ENCODE data around the gene CCNE1.
"Not testable (repeated sequence)": the region's sequence is repeated elsewhere in the genome, so short reads cannot be mapped to it uniquely, and the experiment has no call there.

CCNE1 gene

DNA sequence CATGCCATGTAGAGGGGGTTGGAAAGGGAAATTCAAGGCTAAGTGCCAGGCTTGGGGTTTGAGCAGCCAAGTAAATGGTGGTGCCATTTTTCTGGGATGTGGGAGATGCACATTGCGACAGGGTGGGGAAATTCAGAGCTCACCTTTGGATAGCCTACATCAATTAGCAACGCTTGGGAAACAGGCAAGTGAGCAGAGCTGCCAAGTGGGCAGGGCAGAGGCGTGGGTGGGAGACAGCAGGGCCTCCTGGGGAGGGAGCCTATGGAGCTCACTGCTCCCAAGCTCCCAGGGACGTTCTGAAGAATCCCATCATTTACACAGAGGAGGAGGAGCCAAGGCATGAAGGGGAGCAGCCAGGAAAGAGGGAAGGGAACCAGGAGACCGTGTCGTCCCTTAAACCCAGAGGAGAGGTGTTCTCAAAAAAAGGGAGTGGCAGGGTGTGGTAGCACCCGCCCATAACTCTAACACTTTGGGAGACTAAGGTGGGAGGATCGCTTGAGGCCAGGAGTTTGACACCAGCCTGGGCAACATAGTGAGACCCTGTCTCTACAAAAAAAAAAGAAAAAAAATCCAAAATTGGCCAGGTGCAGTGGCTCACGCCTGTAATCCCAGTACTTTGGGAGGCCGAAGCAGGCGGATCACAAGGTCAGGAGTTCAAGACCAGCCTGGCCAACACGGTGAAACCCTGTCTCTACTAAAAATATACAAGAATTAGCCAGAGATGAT is 11.5 kb upstream of the CCNE1 start:
- no peak for ATAC-seq (ENCODE audit: low read depth)
- DNase-seq (ENCODE audit: low spot score in 2 of 2): no peak
- H3K9me3 Mint-ChIP-seq: no peaks in the 10 kb centered on the region
- peaks cover 6% of the 10 kb centered on the region for H3K4me1 Mint-ChIP-seq
- peaks cover 2% of the 10 kb centered on the region for H3K27me3 Mint-ChIP-seq
- H3K4me3 Mint-ChIP-seq: no peak overlapping the region
- H3K27ac Mint-ChIP-seq: no peak overlapping the region
- no peaks in the 10 kb centered on the region for H3K36me3 Mint-ChIP-seq

DNA sequence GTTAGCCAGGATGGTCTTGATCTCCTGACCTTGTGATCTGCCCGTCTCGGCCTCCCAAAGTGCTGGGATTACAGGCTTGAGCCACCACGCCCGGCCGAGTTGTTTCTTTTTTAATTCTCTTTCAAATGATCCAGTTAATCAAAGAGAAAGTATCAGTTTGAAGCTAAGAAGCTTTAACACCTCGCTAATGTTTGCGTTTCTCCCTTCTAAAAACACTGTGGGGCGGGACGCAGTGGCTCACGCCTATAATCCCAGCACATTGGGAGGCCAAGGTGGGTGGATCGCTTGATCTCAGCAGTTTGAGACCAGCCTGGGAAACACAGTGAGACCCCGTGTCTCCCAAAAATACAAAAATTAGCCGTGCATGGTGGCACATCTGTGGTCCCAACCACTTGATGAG is 7.8 kb upstream of the CCNE1 start:
- not testable (repeated sequence) for H3K27me3 Mint-ChIP-seq; H3K27ac Mint-ChIP-seq; DNase-seq (ENCODE audit: low spot score in 2 of 2); ATAC-seq (ENCODE audit: low read depth); H3K4me3 Mint-ChIP-seq; H3K36me3 Mint-ChIP-seq; H3K4me1 Mint-ChIP-seq; H3K9me3 Mint-ChIP-seq

DNA sequence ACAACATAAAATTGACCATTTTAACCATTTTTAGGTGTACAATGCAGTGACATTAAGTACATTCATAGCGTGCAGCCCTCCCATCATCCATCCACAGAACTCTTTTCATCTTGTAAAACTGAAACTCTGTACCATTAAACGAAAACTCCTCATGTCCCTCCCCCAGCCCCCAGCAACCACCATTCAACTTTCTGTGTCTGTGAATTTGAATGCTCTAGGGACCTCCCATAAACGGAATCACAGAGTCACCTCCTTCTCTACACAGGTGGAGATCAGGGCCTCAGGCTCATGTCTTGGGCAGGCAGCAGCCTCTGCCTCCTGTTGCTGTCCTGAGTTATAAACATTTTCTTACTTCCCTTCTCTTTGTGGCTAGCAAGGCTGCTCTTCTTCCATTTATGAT is 7.3 kb upstream of the CCNE1 start:
- Mint-ChIP-seq H3K27ac (no peak overlapping the region), H3K27me3 (no peaks in the 10 kb centered on the region), H3K4me1 (peaks cover 4% of the 10 kb centered on the region), H3K4me3 (no peak overlapping the region), H3K9me3 (no peaks in the 10 kb centered on the region), H3K36me3 (no peaks in the 10 kb centered on the region)
- DNase-seq (ENCODE audit: low spot score in 2 of 2) (no peak), ATAC-seq (ENCODE audit: low read depth) (peak; percentile 37)

DNA sequence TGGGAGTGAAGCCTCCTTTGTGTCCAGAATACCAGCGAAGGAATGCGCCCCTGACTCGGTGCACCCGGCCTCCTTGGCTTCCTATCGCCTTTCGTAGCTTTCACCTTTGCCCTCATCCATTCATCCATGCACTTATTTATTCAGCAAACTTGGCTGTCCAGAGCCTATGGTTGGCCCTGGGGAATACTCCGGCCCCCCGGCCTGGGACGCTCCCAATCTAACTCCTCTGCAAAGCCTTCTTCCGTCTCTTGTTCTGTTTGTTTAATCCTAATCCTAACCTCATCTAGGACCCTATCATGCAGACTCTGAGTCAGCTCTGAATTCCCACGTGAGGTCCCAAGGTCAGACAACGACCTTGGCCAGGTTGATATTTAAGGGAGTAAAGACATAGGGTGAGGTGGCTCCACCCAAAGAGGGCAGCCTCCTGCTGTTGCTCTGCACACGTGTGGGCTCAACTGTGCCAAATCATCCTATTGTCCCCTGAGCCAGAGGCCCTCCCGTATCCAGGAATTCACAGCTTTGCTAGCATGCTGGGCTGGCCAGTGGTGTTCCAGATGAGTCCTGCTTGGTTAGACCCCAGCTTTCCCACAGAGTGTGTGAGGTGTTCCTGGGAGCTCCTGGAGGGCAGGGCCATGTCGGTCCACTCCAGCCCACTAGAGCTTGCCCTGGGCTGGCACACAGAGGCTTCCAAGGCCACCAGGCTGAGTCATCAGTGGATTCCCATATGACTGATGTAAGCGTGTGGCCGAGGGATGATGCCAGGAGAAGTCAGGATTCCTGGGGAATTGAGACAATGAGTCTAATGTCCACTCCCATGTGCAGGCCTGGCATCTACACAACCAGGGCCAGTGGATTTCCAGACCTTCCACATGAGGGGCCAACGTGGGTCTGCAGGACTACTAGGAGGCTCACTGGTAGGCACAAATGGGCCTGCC is 6.5 kb upstream of the CCNE1 start:
- Mint-ChIP-seq H3K4me1 (peaks cover 4% of the 10 kb centered on the region), H3K27ac (no peak overlapping the region), H3K36me3 (no peaks in the 10 kb centered on the region), H3K4me3 (no peak overlapping the region), H3K9me3 (no peaks in the 10 kb centered on the region), H3K27me3 (no peaks in the 10 kb centered on the region)
- DNase-seq (ENCODE audit: low spot score in 2 of 2): no peak
- ATAC-seq (ENCODE audit: low read depth): no peak

DNA sequence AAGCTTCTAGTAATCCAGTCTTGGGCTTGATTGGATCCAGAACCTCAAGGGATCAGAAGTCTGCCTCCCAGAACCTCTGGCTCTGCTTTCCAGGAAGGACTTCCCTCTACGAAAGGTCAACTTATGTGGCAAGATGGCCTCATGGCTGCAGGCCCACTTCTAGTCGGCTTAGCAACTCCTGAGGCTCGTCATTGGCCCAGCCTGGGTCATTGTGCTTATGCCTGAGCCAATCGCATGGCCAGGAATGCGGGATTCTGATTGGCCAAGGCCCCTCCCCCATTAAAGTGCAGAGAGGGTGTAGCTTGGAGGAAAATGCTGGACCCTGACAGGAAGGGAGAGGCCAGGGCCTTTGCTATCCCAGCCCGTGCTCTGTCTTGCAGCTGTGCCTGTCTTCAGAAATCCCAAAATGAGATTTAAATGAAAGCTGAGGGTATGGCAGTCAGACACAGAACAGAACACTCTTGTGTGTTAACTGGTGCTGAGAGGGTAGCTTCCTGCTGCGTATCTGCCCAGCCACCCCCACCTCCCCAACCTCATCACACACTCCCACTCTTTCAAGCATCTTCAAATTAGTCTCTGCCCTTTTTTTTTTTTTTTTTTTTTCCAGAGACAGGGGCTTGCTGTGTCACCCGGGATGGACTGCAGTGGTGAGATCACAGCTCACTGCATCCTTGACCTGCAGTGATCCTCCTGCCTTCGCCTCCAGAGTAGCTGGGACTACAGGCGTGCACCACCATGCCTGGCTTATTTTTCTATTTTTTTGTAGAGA is 5.5 kb upstream of the CCNE1 start:
- H3K27me3 Mint-ChIP-seq: no peaks in the 10 kb centered on the region
- no peak for DNase-seq (ENCODE audit: low spot score in 2 of 2)

DNA sequence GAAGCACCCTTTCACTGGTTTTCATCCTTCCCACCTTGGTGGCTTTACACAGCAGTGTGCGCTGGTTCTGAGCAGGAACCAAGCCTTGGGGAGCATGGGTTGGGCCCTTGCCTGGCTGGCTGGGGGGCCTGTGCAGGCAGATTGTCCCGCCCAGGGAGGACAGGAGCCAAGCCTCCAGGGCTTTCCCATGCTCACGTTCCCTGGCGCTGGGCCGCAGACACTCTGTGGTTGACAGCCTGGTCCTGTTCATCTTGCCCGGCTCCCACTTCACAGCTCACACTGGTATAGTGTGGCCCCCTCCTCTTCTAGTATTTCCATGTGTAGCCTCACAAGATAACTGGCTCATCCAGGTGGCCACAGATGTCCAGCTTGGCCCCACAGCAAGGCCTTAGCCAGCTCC is 4.6 kb upstream of the CCNE1 start:
- Mint-ChIP-seq H3K27ac (no peak overlapping the region), H3K36me3 (no peaks in the 10 kb centered on the region)

More for the DNA sequence above, 5.5 kb upstream of the CCNE1 start:
- Mint-ChIP-seq H3K9me3 (no peaks in the 10 kb centered on the region), H3K27ac (no peak overlapping the region), H3K4me3 (no peak overlapping the region), H3K4me1 (peaks cover 8% of the 10 kb centered on the region), H3K36me3 (no peaks in the 10 kb centered on the region)
- ATAC-seq (ENCODE audit: low read depth): no peak

DNA sequence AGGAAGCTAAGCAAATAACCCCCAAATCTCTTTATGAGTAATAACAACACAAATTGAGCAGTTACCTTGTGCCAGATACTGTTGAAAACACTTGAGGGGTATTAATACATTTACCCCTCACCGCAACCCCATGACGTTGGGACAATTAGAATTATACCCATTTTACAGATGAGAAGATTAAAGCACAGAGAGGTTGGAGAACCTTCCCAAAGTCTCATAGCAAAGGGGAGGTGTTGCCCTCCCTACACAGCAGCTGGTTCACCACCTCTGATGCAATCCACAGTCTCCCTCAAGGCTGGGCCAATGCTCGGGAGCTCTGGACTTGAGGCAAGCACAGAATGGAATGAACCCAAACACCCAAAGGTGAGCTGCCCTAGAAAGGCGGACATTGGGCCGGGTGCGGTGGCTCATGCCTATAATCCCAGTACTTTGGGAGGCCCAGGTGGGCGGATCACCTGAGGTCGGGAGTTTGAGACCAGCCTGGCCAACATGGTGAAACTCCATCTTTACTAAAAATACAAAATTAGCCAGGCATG is 3.9 kb upstream of the CCNE1 start:
- H3K36me3 Mint-ChIP-seq: no peaks in the 10 kb centered on the region
- DNase-seq (ENCODE audit: low spot score in 2 of 2) (no peak), ATAC-seq (ENCODE audit: low read depth) (no peak)
- no peaks in the 10 kb centered on the region for H3K9me3 Mint-ChIP-seq
- no peak overlapping the region for H3K4me3 Mint-ChIP-seq
- H3K27ac Mint-ChIP-seq: no peak overlapping the region
- H3K4me1 Mint-ChIP-seq: peaks cover 11% of the 10 kb centered on the region
- H3K27me3 Mint-ChIP-seq: no peaks in the 10 kb centered on the region

More for the DNA sequence above, 4.6 kb upstream of the CCNE1 start:
- peaks cover 8% of the 10 kb centered on the region for H3K4me1 Mint-ChIP-seq
- H3K9me3 Mint-ChIP-seq: no peaks in the 10 kb centered on the region
- ATAC-seq (ENCODE audit: low read depth): no peak
- no peaks in the 10 kb centered on the region for H3K27me3 Mint-ChIP-seq
- DNase-seq (ENCODE audit: low spot score in 2 of 2): no peak
- H3K4me3 Mint-ChIP-seq: no peak overlapping the region

DNA sequence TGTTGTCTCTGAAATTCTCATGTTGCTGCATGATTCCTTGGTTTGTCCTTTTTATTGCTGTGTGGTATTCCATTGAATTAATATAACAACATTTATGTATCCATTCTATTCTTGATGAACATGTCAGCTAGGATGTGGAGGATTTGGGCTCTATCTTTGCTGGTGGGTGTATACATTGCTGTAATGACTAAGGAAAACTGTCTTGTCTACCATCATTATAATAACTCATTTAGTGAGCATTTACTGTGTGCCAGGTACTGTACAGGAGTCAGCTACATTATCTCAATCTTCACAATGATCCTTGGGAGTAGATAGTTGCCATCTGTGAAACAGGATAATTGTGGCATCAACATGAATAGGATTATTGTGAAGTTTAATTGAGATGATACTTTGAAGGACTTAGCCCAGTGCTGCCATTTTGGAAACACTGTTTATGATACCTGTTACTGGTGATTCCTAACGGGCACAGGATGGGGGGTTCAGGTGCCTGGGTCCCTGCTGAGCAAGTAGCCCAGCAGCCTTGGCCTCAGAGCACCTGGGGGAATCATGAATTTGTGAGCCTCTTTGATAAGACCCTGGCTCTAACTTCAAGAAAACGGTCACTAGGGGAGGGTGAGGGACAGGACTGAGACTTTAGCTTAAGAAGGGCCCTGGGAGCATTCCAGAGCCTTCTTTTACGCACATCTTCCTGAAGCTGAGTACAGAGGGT is 1.8 kb upstream of the CCNE1 start:
- DNase-seq (ENCODE audit: low spot score in 2 of 2) (no peak), ATAC-seq (ENCODE audit: low read depth) (no peak)
- Mint-ChIP-seq H3K27ac (peak overlapping the region; percentile 83), H3K9me3 (no peaks in the 10 kb centered on the region), H3K36me3 (no peaks in the 10 kb centered on the region), H3K27me3 (no peaks in the 10 kb centered on the region), H3K4me3 (peak overlapping the region; percentile 86), H3K4me1 (peaks cover 9% of the 10 kb centered on the region)

DNA sequence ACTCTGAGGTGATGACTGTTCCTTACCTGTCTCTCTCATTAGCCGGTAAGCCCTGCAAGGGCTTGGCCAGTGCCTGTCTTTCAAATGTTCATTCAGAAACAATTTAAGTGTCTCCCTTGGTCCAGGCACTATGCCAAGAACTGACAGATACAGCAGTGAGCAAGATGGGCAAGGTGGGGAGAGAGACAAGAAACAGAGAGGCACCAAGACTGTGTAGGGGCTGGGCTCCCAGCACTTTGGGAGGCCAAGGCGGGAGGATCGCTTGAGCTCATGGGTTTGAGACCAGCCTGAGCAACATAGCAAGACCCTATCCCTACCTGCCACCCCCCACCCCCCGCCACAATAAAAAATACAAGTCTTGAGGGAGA is 1.3 kb upstream of the CCNE1 start:
- Mint-ChIP-seq H3K36me3 (no peaks in the 10 kb centered on the region), H3K4me3 (peak overlapping the region; percentile 86), H3K9me3 (no peaks in the 10 kb centered on the region), H3K4me1 (peaks cover 12% of the 10 kb centered on the region), H3K27me3 (no peaks in the 10 kb centered on the region), H3K27ac (peak overlapping the region; percentile 83)
- no peak for DNase-seq (ENCODE audit: low spot score in 2 of 2)
- ATAC-seq (ENCODE audit: low read depth): no peak

DNA sequence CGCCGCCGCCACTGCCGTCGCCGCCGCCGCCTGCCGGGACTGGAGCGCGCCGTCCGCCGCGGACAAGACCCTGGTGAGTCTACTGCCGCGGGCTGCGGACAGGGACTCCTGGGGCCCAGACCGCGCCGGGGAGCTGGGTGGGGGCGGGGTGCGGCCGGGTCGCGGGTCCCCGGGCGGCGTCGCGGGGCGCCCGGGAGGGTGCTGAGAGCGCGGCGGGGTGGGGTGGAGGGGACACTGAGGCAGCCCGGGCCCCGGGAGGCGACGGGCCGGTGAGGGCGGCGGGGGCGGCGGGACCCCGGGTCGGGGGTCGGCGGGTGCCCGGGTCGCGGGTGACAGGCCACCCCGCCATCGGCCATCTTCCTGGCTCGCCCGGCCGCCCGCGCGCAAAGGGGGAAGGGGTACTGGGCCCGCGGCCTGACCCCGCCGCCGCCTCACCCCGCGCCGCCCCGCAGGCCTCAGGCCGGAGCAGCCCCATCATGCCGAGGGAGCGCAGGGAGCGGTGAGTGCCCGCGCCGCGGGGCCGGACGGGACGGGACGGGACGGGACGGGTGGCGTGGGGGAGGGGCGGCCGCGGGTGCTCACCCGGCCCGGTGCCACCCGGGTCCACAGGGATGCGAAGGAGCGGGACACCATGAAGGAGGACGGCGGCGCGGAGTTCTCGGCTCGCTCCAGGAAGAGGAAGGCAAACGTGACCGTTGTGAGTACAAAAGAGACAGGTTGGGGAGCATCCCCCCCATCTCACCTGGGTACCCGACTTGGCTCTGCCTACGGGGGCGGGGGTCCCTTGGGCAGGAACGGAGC is 489 bp downstream of the CCNE1 start:
- H3K36me3 Mint-ChIP-seq: no peaks in the 10 kb centered on the region
- H3K27me3 Mint-ChIP-seq: no peaks in the 10 kb centered on the region
- peak in 1 of 2 donors; percentile 21 for DNase-seq (ENCODE audit: low spot score in 2 of 2)
- H3K4me3 Mint-ChIP-seq: peak overlapping the region; percentile 86
- H3K4me1 Mint-ChIP-seq: peaks cover 12% of the 10 kb centered on the region
- no peak for ATAC-seq (ENCODE audit: low read depth)
- H3K9me3 Mint-ChIP-seq: no peaks in the 10 kb centered on the region
- H3K27ac Mint-ChIP-seq: peak overlapping the region; percentile 79

DNA sequence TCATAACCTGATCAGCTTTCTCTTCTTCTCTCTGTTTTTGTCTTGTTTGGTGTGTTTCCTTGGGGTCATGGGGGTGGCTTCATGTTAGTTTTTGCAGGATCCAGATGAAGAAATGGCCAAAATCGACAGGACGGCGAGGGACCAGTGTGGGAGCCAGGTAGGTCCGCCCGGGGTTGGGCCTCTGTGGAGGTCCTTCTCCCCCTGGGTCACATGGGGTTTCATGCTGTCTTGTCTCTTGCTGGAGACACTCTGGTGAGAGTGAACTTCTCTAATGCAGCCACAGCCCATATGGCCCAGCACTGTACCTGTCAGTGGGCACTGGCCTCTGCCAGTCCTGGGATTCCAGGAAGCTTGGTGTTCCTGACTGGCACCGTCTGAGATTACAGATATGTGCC is 1.1 kb downstream of the CCNE1 start:
- Mint-ChIP-seq H3K27me3 (no peaks in the 10 kb centered on the region), H3K36me3 (no peaks in the 10 kb centered on the region), H3K4me3 (peak overlapping the region; percentile 86), H3K27ac (peak overlapping the region; percentile 79), H3K4me1 (peaks cover 12% of the 10 kb centered on the region), H3K9me3 (no peaks in the 10 kb centered on the region)
- ATAC-seq (ENCODE audit: low read depth): no peak
- DNase-seq (ENCODE audit: low spot score in 2 of 2): peak in 1 of 2 donors; percentile 20

DNA sequence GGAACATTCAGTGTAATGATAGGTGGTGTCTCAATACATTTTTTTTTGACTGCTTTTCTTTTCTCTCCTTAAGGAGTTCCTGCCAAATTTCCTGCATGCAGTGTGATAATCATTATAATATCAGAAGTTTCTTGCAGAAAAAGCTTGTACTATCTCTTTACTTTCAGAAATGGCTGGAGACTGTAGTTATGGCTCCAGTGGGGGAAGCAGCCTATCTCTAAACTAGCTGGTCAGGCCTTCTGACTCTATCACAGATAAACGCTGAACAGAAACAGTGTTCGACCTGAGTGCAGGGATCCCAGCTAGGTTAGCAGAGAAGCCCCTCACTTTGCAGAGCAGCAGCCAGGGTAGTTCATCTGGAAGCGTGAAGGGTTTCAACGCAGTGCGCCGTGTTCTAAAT is 1.9 kb downstream of the CCNE1 start:
- no peak overlapping the region for H3K27ac Mint-ChIP-seq
- H3K9me3 Mint-ChIP-seq: no peaks in the 10 kb centered on the region
- no peak for ATAC-seq (ENCODE audit: low read depth)
- H3K4me1 Mint-ChIP-seq: peaks cover 12% of the 10 kb centered on the region
- DNase-seq (ENCODE audit: low spot score in 2 of 2): no peak
- peak overlapping the region; percentile 76 for H3K4me3 Mint-ChIP-seq
- H3K36me3 Mint-ChIP-seq: no peaks in the 10 kb centered on the region
- H3K27me3 Mint-ChIP-seq: no peaks in the 10 kb centered on the region

DNA sequence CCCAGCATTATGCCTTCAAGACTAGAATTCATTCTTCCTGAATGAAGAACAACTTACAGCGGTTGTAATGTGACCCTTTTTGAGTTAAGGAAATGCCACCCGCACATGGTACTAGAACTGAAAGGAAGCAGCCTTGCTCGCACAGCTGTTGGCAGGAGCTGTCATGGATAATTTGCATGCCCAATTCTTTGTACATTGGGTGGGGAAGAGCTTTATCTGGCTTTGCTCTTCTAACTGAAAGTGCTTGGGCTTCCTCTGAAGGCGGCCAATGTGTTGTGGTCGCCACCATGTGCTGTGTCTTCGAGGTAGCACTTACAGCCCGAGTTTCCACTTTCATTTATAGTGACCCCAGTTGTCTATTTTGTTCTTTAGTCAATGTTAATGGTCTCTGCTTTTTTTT is 3.4 kb downstream of the CCNE1 start:
- Mint-ChIP-seq H3K4me3 (peak overlapping the region; percentile 27), H3K9me3 (no peaks in the 10 kb centered on the region), H3K36me3 (no peaks in the 10 kb centered on the region), H3K4me1 (peaks cover 12% of the 10 kb centered on the region), H3K27ac (no peak overlapping the region), H3K27me3 (no peaks in the 10 kb centered on the region)
- ATAC-seq (ENCODE audit: low read depth) (peak; percentile 23), DNase-seq (ENCODE audit: low spot score in 2 of 2) (peak in 1 of 2 donors; percentile 38)
